B cell (primary cell): ENCODE results near the gene SPRED2. TPM values are rescaled to one million over a fixed set of nuclear protein-coding genes. Genes with fewer than 3 reads are reported as not detected.

Experiments
- ATAC-seq: fragments of 200-7000 bp; cut with Tn5 transposase; one replicate; pipeline ENCODE4 v1.10.0; 2021; ENCODE audit warnings: low read depth, mild to moderate bottlenecking, moderate number of reproducible peaks, moderate library complexity
- CTCF ChIA-PET: fragments of 350-600 bp; sonication (Branson Sonifier 250); formaldehyde crosslinking; loops from one replicate; lab custom pipeline; 2021; ENCODE audit warnings: antibody characterized with exemption, inconsistent platforms; lab: Charles Lee
- POLR2A ChIA-PET: fragments of 350-600 bp; sonication (Branson Sonifier 250); formaldehyde crosslinking; loops from one replicate; lab custom pipeline; 2021; ENCODE audit warnings: antibody characterized with exemption; lab: Charles Lee
- DNase-seq: peaks from one replicate; pipeline ENCODE4 v3.0.0; 2013
- H2AFZ ChIP-seq: 2 replicates; pipeline ENCODE4 v1.6.1; 2012; ENCODE audit warnings: mild to moderate bottlenecking, low read depth, low read length; ENCODE audit not compliant: insufficient read depth, poor library complexity, severe bottlenecking
- H3K27ac ChIP-seq, 2 donors: 1 replicate in 1 of 2; 2 replicates in 1 of 2; pipeline ENCODE4 v1.5.1; 2012 to 2013; ENCODE audit warnings: low read length in 2 of 2, mild to moderate bottlenecking in 2 of 2, moderate library complexity in 1 of 2
- H3K27me3 ChIP-seq, 4 experiments: fragments of 200-600 bp in 1 of 4; sonication (generic) in 1 of 4; replicated peaks in 1 of 4; 1 replicate in 2 of 4; 2 replicates in 2 of 4; pipeline versions ENCODE4 v1.6.1 to v1.7.0; 2013 to 2016; ENCODE audit warnings: low read length in 3 of 4, mild to moderate bottlenecking in 2 of 4, mixed read lengths in 1 of 4, moderate library complexity in 1 of 4; ENCODE audit not compliant: insufficient read depth in 4 of 4, control insufficient read depth in 3 of 4; ENCODE audit errors: control extremely low read depth in 1 of 4
- H3K36me3 ChIP-seq, 2 experiments: replicated peaks in 1 of 2; 1 replicate in 1 of 2; 2 replicates in 1 of 2; pipeline versions ENCODE4 v1.6.1 to v1.7.1; 2013; ENCODE audit warnings: low read length in 1 of 2; ENCODE audit not compliant: insufficient read depth in 2 of 2, control insufficient read depth in 1 of 2; ENCODE audit errors: control extremely low read depth in 1 of 2, extremely low read depth in 1 of 2
- H3K4me1 ChIP-seq, 2 donors: fragments of 200-600 bp in 1 of 2; sonication (generic) in 1 of 2; 1 replicate in 1 of 2; 2 replicates in 1 of 2; pipeline versions ENCODE4 v1.5.1 to v1.6.1; 2013 to 2017; ENCODE audit warnings: low read length in 2 of 2; ENCODE audit not compliant: control insufficient read depth in 2 of 2, insufficient read depth in 2 of 2
- H3K4me2 ChIP-seq: replicated peaks from 2 replicates; pipeline ENCODE3; 2012; ENCODE audit warnings: mild to moderate bottlenecking, low read depth, low read length; ENCODE audit not compliant: poor library complexity, severe bottlenecking
- H3K4me3 ChIP-seq, 5 experiments: fragments of 200-600 bp in 1 of 5; sonication (generic) in 1 of 5; 1 replicate in 3 of 5; 2 replicates in 2 of 5; pipeline versions ENCODE4 v1.5.1 to v1.7.0; 2011 to 2016; ENCODE audit warnings: low read length in 4 of 5, mild to moderate bottlenecking in 4 of 5, low read depth in 2 of 5, control low read depth in 1 of 5, moderate library complexity in 1 of 5; ENCODE audit not compliant: insufficient read depth in 1 of 5; ENCODE audit errors: control extremely low read depth in 1 of 5, extremely low read depth in 1 of 5
- H3K79me2 ChIP-seq: fragments of 200-600 bp; sonication (generic); one replicate; pipeline ENCODE4 v1.6.0; 2016; ENCODE audit warnings: low read length; ENCODE audit not compliant: control insufficient read depth, insufficient read depth
- H3K9ac ChIP-seq: fragments of 200-600 bp; sonication (generic); 2 replicates; pipeline ENCODE4 v1.6.1; 2017; ENCODE audit warnings: mild to moderate bottlenecking, low read length, moderate library complexity
- H3K9me3 ChIP-seq, 3 donors: one replicate each; pipeline versions ENCODE4 v1.6.1 to v1.7.1; 2013; ENCODE audit warnings: low read length in 2 of 3; ENCODE audit not compliant: control insufficient read depth in 2 of 3, insufficient read depth in 1 of 3; ENCODE audit errors: control extremely low read depth in 1 of 3
- H4K20me1 ChIP-seq: 2 replicates; pipeline ENCODE4 v1.6.0; 2012; ENCODE audit warnings: mild to moderate bottlenecking, low read length; ENCODE audit not compliant: insufficient read depth, control insufficient read depth, poor library complexity, severe bottlenecking
- H3K27ac Mint-ChIP-seq: one replicate; pipeline ENCODE4 v1.8.0; 2021; ENCODE audit warnings: mixed read lengths
- H3K27me3 Mint-ChIP-seq: one replicate; pipeline ENCODE4 v1.8.0; 2021; ENCODE audit warnings: mixed read lengths
- H3K4me1 Mint-ChIP-seq: one replicate; pipeline ENCODE4 v1.8.0; 2021; ENCODE audit warnings: mixed read lengths
- H3K4me3 Mint-ChIP-seq: one replicate; pipeline ENCODE4 v1.8.0; 2021; ENCODE audit warnings: mixed read lengths
- H3K9me3 Mint-ChIP-seq: one replicate; pipeline ENCODE4 v1.8.0; 2022; ENCODE audit warnings: mixed read lengths; ENCODE audit not compliant: insufficient read depth
- CTCF ChIP-seq: fragments of 200-600 bp; IDR thresholded peaks from one replicate; pipeline ENCODE4 v1.8.0; 2022; ENCODE audit warnings: antibody characterized with exemption, mild to moderate bottlenecking
- EZH2 ChIP-seq: IDR thresholded peaks from 2 replicates; pipeline ENCODE4 v1.6.1; 2012; ENCODE audit warnings: borderline replicate concordance, low read depth, mild to moderate bottlenecking, moderate library complexity, low read length; ENCODE audit not compliant: insufficient read depth, poor library complexity, severe bottlenecking
- whole genome bisulfite sequencing: methylation state at CpG from one replicate; pipeline ENCODE4 v1.1.5; 2013; ENCODE audit warnings: missing lambda C conversion rate; ENCODE audit not compliant: insufficient coverage; 5-methylcytosine and 5-hydroxymethylcytosine counted together
- intact Hi-C: fragments of 100-400 bp; cut with micrococcal nuclease; formaldehyde crosslinking; loops from one replicate; pipeline ENCODE4 v1.10.0; 2022
- polyA plus RNA-seq: library from polyadenylated mRNA; depleted of rRNA; stranded (reverse); fragments of >200 nt; gene quantifications from 2 replicates; pipeline ENCODE4 v1.2.3, GENCODE V29; 2012
- total RNA-seq, 2 donors: library from RNA; stranded (reverse); fragments of 120-200 nt in 1 of 2; gene quantifications; 1 replicate in 1 of 2; 2 replicates in 1 of 2; pipeline versions ENCODE4 v1.2.3 to v1.2.4, GENCODE V29; 2013 to 2022

The SPRED2 gene
- total and polyA plus RNA-seq, 2 donors (not counting 1 experiment from before 2014, with no cell fraction given) = 0.40 to 1.3 TPM

GRCh38 chr2:65351234-65351947 is 81.0 kb downstream of the SPRED2 start:
- Histone ChIP-seq H3K27ac (no peak overlapping the region), H3K9me3 (no peaks in the 10 kb centered on the region), H3K4me1 (no peaks in the 10 kb centered on the region), H3K4me3 (no peak overlapping the region), H3K79me2 (no peaks in the 10 kb centered on the region), H4K20me1 (no peaks in the 10 kb centered on the region), H3K36me3 (no peaks in the 10 kb centered on the region), H2AFZ (no peak overlapping the region), H3K9ac (no peak overlapping the region), H3K4me2 (no peak overlapping the region), H3K27me3 (peaks cover 0 to 5% (median 2%) of the 10 kb centered on the region in 4 experiments)
- DNase-seq (no peak), ATAC-seq (no peak)
- ChIA-PET POLR2A (no interaction called here), CTCF (no interaction called here)
- intact Hi-C loops = no loop called here
- H3K9me3 Mint-ChIP-seq = no peaks in the 10 kb centered on the region
- TF ChIP-seq CTCF (no peak), EZH2 (no peak)
- no peaks in the 10 kb centered on the region for H3K4me1 Mint-ChIP-seq
- no peak overlapping the region for H3K27ac Mint-ChIP-seq
- WGBS = 80% methylated on average over 3 of the region's 10 CpGs
- H3K27me3 Mint-ChIP-seq = peaks cover 30% of the 10 kb centered on the region
- no peak overlapping the region for H3K4me3 Mint-ChIP-seq

GRCh38 chr2:65350651-65351056 is 81.7 kb downstream of the SPRED2 start:
- Histone ChIP-seq H3K27me3 (peaks cover 0 to 5% (median 2%) of the 10 kb centered on the region in 4 experiments), H3K4me3 (no peak overlapping the region), H4K20me1 (no peaks in the 10 kb centered on the region), H3K4me1 (no peaks in the 10 kb centered on the region), H3K4me2 (no peak overlapping the region), H3K9me3 (no peaks in the 10 kb centered on the region), H3K9ac (no peak overlapping the region), H3K36me3 (no peaks in the 10 kb centered on the region), H3K27ac (no peak overlapping the region), H2AFZ (no peak overlapping the region), H3K79me2 (no peaks in the 10 kb centered on the region)
- TF ChIP-seq CTCF (peak; percentile 28), EZH2 (no peak)
- Mint-ChIP-seq H3K9me3 (no peaks in the 10 kb centered on the region), H3K27ac (no peak overlapping the region), H3K4me3 (no peak overlapping the region), H3K27me3 (peaks cover 32% of the 10 kb centered on the region), H3K4me1 (no peaks in the 10 kb centered on the region)
- CTCF ChIA-PET = no interaction called here
- no peak for ATAC-seq
- intact Hi-C loops = no loop called here
- DNase-seq = no peak
- 89% methylated on average over 6 of the region's 6 CpGs for WGBS
- POLR2A ChIA-PET = no interaction called here
